MM.1S (cell line): ENCODE measurements around the gene RAMAC.

ENCODE experiments used
- DNase-seq: peaks from one replicate; pipeline ENCODE4 v3.0.0-alpha.2; 2015
- H2AFZ ChIP-seq: fragments of 300-600 bp; sonication (generic); 2 replicates; pipeline ENCODE4 v1.6.0; 2016; ENCODE audit warnings: antibody characterized with exemption, low read length
- H3F3A ChIP-seq: fragments of 300-600 bp; sonication (generic); 2 replicates; pipeline ENCODE4 v1.6.1; 2016; ENCODE audit warnings: mild to moderate bottlenecking, antibody characterized with exemption, low read length, moderate library complexity, mixed read lengths; ENCODE audit not compliant: insufficient read depth
- H3K27ac ChIP-seq: fragments of 300-600 bp; sonication (generic); 2 replicates; pipeline ENCODE4 v1.5.1; 2016; ENCODE audit warnings: mild to moderate bottlenecking, low read length
- H3K27me3 ChIP-seq: fragments of 300-600 bp; sonication (generic); replicated peaks from 2 replicates; pipeline ENCODE4 v1.6.0; 2016; ENCODE audit warnings: low read length; ENCODE audit not compliant: insufficient read depth
- H3K36me3 ChIP-seq: fragments of 300-600 bp; sonication (generic); replicated peaks from 2 replicates; pipeline ENCODE4 v1.6.1; 2016; ENCODE audit warnings: mild to moderate bottlenecking, low read length, mixed read lengths; ENCODE audit not compliant: insufficient read depth
- H3K4me1 ChIP-seq: fragments of 300-600 bp; sonication (generic); 2 replicates; pipeline ENCODE4 v1.6.1; 2016; ENCODE audit warnings: low read length, mixed read lengths
- H3K4me2 ChIP-seq: fragments of 300-600 bp; sonication (generic); 2 replicates; pipeline ENCODE4 v1.6.0; 2016; ENCODE audit warnings: low read depth, low read length
- H3K4me3 ChIP-seq: fragments of 300-600 bp; sonication (generic); 2 replicates; pipeline ENCODE4 v1.5.1; 2016; ENCODE audit warnings: low read length, mixed read lengths
- H3K79me2 ChIP-seq: fragments of 300-600 bp; sonication (generic); 2 replicates; pipeline ENCODE4 v1.6.1; 2016; ENCODE audit warnings: mixed run types, low read length, mixed read lengths
- H3K9ac ChIP-seq: fragments of 300-600 bp; sonication (generic); 2 replicates; pipeline ENCODE4 v1.6.1; 2016; ENCODE audit warnings: low read length, mixed read lengths
- H3K9me2 ChIP-seq: fragments of 300-600 bp; sonication (generic); replicated peaks from 2 replicates; pipeline ENCODE4 v1.6.1; 2016; ENCODE audit warnings: mild to moderate bottlenecking, low read length, mixed read lengths; ENCODE audit not compliant: insufficient read depth
- H3K9me3 ChIP-seq: fragments of 300-600 bp; sonication (generic); replicated peaks from 2 replicates; pipeline ENCODE4 v1.6.1; 2016; ENCODE audit warnings: mild to moderate bottlenecking, low read length, mixed read lengths; ENCODE audit not compliant: insufficient read depth
- H4K20me1 ChIP-seq: fragments of 300-600 bp; sonication (generic); 2 replicates; pipeline ENCODE4 v1.6.1; 2016; ENCODE audit warnings: mild to moderate bottlenecking, low read length, moderate library complexity, mixed read lengths; ENCODE audit not compliant: insufficient read depth
- CTCF ChIP-seq: fragments of 300-600 bp; sonication (generic); IDR thresholded peaks from 2 replicates; pipeline ENCODE4 v1.5.1; 2016; ENCODE audit warnings: antibody characterized with exemption, low read length, mixed read lengths
- EZH2 ChIP-seq: fragments of 300-600 bp; sonication (generic); optimal IDR thresholded peaks from 2 replicates; pipeline ENCODE3; 2017; ENCODE audit warnings: low read depth, mild to moderate bottlenecking, antibody characterized with exemption, low read length, mixed read lengths
- EZH2phosphoT487 ChIP-seq: fragments of 300-600 bp; sonication (generic); IDR thresholded peaks from 2 replicates; pipeline ENCODE4 v1.6.1; 2018; ENCODE audit warnings: antibody characterized with exemption, low read length

RAMAC gene

DNA sequence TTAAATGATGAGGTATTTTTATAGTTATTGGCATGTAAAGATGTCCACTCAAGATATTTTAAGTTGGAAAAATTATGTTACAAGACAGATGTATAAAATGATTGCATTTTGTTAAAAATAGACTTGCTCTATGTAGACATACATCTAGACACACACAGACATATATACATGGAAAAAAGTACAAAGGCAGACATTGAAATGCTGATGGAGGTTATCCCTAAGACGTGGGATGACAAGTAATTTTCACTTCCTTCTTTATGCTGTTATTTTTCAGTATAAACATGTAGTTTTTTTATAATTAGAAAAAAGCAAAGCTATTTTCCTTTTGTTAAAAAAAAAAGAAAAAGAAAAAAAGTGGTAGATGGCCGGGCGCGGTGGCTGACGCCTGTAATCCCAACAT is 40.7 kb upstream of the RAMAC start:
- Histone ChIP-seq H3K4me1 (peaks cover 7% of the 10 kb centered on the region), H3K9me2 (no peaks in the 10 kb centered on the region), H3K9me3 (no peaks in the 10 kb centered on the region), H3K27me3 (no peaks in the 10 kb centered on the region; the same call in 1 of the 2 replicates), H3K36me3 (no peaks in the 10 kb centered on the region), H4K20me1 (no peaks in the 10 kb centered on the region), H3K79me2 (no peaks in the 10 kb centered on the region), H3K9ac (no peak overlapping the region), H3K4me2 (no peak overlapping the region), H3K27ac (no peak overlapping the region), H3K4me3 (no peak overlapping the region), H3F3A (peaks cover 3% of the 10 kb centered on the region), H2AFZ (no peak overlapping the region)
- DNase-seq = no peak
- TF ChIP-seq EZH2phosphoT487 (no peak), CTCF (no peak), EZH2 (no peak)

DNA sequence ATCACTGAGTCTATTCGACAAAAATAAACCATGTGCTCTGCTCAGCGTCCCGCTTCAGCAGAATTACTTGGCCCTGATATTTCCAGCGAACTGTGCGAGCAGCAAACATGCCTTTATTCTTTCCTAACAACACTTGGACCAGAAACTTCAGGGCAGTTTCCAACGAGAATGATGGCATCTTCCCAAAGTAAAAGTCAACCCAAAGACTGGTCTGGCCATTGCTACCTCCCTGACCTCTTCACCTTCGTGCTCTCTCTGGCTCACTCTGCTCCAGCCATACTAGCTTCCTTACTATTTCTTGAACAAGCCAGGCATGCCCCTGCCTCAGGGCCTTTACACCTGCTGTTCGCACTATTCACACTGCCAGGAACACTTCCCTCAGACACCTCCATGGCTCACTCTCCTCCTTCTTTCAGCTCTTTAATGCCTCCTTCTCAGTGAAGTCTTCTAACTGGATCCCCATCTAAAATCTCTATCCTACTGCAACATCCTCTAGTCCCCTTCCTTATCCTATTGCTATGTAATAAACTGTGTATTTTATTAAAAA is 39.8 kb upstream of the RAMAC start:
- Histone ChIP-seq H3F3A (peaks cover 12% of the 10 kb centered on the region), H2AFZ (no peak overlapping the region), H3K4me2 (no peak overlapping the region), H3K4me3 (no peak overlapping the region), H3K27me3 (no peaks in the 10 kb centered on the region; the same call in 1 of the 2 replicates), H3K9me3 (no peaks in the 10 kb centered on the region), H3K27ac (no peak overlapping the region), H3K36me3 (no peaks in the 10 kb centered on the region), H3K9me2 (no peaks in the 10 kb centered on the region), H3K79me2 (no peaks in the 10 kb centered on the region), H4K20me1 (no peaks in the 10 kb centered on the region), H3K9ac (no peak overlapping the region), H3K4me1 (peaks cover 16% of the 10 kb centered on the region)
- TF ChIP-seq EZH2phosphoT487 (no peak), CTCF (no peak), EZH2 (no peak)
- no peak for DNase-seq

DNA sequence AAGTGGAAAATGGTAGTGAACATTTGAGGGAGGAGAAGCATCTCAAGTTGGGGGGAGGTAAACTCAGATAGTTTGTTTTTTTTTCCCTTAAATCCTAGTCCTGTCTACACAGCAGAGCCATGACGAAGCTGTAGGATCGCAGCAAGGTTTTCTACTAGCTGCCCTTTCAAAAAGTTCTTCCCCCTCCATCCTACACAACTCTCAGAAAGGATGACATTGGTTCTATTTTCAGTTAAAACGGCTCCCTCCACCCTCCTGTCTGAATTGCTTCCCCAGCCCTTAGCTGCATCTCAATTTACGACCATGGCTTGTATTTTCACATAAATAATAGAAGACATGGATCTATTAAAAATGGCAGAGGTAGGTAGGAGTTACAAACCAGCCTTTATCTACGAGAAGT is 35.7 kb upstream of the RAMAC start:
- no peaks in the 10 kb centered on the region for H3K9me2 ChIP-seq
- no peak for TF ChIP-seq EZH2
- TF ChIP-seq CTCF = no peak
- TF ChIP-seq EZH2phosphoT487 = no peak
- no peaks in the 10 kb centered on the region for H3K79me2 ChIP-seq
- H3K36me3 ChIP-seq = no peaks in the 10 kb centered on the region
- no peak for DNase-seq
- no peak overlapping the region for H3K9ac ChIP-seq
- peaks cover 17% of the 10 kb centered on the region for H3F3A ChIP-seq
- no peaks in the 10 kb centered on the region for H3K9me3 ChIP-seq
- H3K4me1 ChIP-seq = peaks cover 25% of the 10 kb centered on the region
- H3K4me3 ChIP-seq = peak overlapping the region; percentile 40
- no peak overlapping the region for H2AFZ ChIP-seq
- H4K20me1 ChIP-seq = no peaks in the 10 kb centered on the region
- peaks cover 12% of the 10 kb centered on the region for H3K27me3 ChIP-seq
- H3K27ac ChIP-seq = peak overlapping the region; percentile 35; the same call in 1 of the 2 replicates
- peak overlapping the region; percentile 81 for H3K4me2 ChIP-seq
